ENCODE data around the gene B4GALT3.

DNA sequence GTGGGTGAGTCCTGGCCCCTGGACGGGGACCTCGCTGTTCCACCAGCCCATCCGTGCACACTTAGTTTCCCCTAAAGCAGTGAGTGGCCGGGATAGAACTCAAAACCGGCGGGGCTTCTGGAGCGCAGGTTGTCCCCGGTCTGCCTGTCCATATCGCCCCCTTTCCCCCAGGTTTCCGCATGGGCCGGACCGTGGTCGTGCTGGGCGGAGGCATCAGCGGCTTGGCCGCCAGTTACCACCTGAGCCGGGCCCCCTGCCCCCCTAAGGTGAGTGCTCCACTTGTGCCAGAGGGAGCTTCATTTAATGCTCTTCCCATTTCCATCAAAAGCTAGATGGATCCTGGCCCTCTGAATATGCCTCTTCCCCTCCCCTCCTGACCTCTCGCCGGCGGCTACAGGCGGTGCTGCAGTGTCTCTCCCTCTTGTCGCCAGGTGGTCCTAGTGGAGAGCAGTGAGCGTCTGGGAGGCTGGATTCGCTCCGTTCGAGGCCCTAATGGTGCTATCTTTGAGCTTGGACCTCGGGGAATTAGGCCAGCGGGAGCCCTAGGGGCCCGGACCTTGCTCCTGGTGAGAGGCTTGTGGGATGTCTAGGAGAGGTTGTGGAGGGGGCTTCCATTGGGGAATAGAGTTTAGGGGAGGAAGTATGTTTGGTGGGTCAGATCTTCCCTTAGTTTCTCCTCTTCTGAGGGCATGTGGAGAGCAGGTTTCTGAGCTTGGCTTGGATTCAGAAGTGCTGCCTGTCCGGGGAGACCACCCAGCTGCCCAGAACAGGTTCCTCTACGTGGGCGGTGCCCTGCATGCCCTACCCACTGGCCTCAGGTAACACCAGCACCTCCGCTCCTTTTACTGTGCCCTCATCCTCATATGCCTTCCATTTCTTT lies 10.4 kb downstream of the B4GALT3 start:
- TF ChIP-seq POLR2AphosphoS5 (IDR thresholded peaks at IDR 0.05) (no peak), POLR2A (IDR thresholded peaks at IDR 0.05) (no peak)
- TF ChIP-seq, protein P1, sequence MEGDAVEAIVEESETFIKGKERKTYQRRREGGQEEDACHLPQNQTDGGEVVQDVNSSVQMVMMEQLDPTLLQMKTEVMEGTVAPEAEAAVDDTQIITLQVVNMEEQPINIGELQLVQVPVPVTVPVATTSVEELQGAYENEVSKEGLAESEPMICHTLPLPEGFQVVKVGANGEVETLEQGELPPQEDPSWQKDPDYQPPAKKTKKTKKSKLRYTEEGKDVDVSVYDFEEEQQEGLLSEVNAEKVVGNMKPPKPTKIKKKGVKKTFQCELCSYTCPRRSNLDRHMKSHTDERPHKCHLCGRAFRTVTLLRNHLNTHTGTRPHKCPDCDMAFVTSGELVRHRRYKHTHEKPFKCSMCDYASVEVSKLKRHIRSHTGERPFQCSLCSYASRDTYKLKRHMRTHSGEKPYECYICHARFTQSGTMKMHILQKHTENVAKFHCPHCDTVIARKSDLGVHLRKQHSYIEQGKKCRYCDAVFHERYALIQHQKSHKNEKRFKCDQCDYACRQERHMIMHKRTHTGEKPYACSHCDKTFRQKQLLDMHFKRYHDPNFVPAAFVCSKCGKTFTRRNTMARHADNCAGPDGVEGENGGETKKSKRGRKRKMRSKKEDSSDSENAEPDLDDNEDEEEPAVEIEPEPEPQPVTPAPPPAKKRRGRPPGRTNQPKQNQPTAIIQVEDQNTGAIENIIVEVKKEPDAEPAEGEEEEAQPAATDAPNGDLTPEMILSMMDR (IDR thresholded peaks at IDR 0.05), result no peak
